ENCODE results near the gene MT2A. TPM values are rescaled to one million over a fixed set of nuclear protein-coding genes. Genes with fewer than 3 reads are reported as not detected.
A peak's percentile ranks its signal among the peaks of the same experiment; 100 is the strongest.

The MT2A gene
- total and polyA plus RNA-seq, 3 donors from 2014 or later: 20.1 to 77.1 (median 30.7) TPM

DNA sequence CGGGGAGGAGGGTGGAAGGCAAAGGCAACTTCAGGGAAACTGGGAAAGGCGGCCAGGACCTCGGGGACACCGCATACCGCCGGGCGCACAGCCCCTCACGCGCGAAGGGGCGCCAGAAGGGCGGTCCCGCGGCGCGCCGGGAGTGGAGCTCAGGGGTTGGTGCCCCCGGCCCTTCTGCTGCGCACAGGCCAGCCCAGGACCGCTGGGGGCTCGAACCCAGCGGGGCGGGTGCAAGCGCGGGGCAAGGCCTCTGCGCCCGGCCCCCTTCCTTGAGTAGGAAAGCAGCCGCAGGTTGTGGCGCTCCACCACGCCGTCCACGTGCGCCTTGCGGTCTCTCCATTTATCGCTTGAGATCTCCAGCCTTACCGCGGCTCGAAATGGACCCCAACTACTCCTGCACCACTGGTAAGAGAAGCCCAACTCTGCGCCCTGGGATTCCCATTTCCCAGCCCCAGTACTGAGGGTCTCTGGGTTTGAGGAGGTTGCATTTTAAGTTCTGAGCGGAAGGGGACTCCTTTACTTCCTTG is 27.1 kb downstream of the MT2A start:
- Histone ChIP-seq H3K9me3 (no peaks in the 10 kb centered on the region), H3K27me3 (no peaks in the 10 kb centered on the region), H3K36me3 (ENCODE audit: low read depth, missing control alignments) (no peaks in the 10 kb centered on the region), H3K27ac (no peak overlapping the region), H3K4me3 (peak overlapping the region in 1 of 2 donors; percentile 10), H3K4me1 (peaks cover 19% of the 10 kb centered on the region)
- intact Hi-C loops (cut with DNase I; ENCODE audit: low total_unique reads): no loop called here
- WGBS, 2 donors: 16 to 31% methylated on average over 6 to 40 of the region's 40 CpGs
- TF ChIP-seq POLR2A (IDR thresholded peaks at IDR 0.05): no peak
- TF ChIP-seq, protein P1, sequence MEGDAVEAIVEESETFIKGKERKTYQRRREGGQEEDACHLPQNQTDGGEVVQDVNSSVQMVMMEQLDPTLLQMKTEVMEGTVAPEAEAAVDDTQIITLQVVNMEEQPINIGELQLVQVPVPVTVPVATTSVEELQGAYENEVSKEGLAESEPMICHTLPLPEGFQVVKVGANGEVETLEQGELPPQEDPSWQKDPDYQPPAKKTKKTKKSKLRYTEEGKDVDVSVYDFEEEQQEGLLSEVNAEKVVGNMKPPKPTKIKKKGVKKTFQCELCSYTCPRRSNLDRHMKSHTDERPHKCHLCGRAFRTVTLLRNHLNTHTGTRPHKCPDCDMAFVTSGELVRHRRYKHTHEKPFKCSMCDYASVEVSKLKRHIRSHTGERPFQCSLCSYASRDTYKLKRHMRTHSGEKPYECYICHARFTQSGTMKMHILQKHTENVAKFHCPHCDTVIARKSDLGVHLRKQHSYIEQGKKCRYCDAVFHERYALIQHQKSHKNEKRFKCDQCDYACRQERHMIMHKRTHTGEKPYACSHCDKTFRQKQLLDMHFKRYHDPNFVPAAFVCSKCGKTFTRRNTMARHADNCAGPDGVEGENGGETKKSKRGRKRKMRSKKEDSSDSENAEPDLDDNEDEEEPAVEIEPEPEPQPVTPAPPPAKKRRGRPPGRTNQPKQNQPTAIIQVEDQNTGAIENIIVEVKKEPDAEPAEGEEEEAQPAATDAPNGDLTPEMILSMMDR (IDR thresholded peaks at IDR 0.05): no peak
- DNase-seq: no peak

DNA sequence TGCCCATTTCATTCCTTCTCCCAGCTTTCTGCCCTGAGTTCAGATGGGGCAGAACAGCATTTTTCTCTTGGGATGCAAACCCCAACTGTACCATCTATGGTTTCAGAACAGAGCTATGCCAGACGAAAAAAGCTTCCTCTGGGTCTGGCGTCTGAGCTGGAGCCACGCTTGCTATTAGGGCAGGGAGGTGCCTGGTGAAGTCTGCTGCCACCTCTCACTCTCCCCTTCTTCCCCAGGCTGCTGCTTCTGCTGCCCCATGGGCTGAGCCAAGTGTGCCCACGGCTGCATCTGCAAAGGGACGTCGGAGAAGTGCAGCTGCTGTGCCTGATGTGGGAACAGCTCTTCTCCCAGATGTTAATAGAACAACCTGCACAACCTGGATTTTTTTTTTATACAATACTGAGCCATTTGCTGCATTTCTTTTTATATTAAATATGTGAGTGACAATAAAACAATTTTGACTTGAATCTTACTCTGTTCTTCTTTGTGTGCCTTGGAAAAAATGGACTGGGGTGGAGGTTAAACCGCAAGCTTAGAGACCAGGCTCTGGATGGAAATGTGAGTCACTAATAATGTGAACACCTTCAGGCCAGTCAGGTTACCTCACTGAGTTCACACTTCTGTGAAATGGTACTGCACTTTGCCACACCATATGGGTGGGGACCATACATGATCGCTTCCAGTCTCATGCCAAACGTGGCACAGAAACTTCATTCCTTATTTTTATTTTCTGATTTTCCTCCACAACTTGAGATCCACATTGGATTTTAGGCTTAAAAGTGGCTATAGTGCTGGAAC is 28.4 kb downstream of the MT2A start:
- Histone ChIP-seq H3K4me1 (peaks cover 17% of the 10 kb centered on the region), H3K36me3 (ENCODE audit: low read depth, missing control alignments) (no peaks in the 10 kb centered on the region), H3K9me3 (no peaks in the 10 kb centered on the region), H3K4me3 (no peak overlapping the region), H3K27me3 (no peaks in the 10 kb centered on the region), H3K27ac (no peak overlapping the region)
- intact Hi-C loops (cut with DNase I; ENCODE audit: low total_unique reads): no loop called here
- 61 to 62% methylated on average over 9 of the region's 9 CpGs for WGBS, 2 donors
- TF ChIP-seq, protein P1 (IDR thresholded peaks at IDR 0.05): no peak
- TF ChIP-seq POLR2A (IDR thresholded peaks at IDR 0.05): no peak
- no peak for DNase-seq

DNA sequence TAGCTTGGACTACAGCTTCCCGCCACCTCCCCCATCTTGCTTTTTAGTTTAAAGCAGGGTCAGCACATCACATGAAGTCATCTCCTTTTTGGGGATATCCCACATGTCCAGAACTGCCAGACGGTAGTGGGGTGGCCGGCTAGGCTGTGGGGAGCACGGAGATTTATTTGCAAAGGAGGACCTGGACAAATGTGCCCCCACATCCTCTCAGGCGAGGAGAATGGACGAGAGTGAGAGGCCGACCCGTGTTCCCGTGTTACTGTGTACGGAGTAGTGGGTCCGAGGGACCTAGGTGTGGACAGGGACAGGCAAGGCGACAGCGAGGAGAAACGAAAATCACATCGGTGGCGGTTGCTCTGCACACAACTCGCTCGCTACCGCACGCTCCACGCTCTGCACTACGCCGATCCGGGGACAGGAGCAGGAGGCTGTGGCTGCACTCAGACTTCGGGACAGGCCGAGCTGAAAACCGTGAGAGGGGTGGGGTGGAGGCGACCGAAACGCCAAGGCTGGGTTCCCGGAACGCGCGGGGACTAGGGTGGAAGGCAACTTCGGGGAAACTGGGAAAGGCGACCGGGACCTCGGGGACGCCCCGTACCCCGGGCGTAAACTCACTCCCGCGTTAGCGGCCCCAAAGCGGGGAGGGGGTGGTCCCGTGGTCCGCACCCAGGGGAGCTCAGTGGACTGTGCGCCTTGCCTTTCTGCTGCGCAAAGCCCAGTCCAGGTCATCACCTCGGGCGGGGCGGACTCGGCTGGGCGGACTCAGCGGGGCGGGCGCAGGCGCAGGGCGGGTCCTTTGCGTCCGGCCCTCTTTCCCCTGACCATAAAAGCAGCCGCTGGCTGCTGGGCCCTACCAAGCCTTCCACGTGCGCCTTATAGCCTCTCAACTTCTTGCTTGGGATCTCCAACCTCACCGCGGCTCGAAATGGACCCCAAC is 29.7 kb downstream of the MT2A start, which contains the start of gene MT1A:
TSS of gene MT1A (plus strand) at position 853 of the 937 bp plus-strand sequence. CDS start at position 926, 73 bp downstream.
- H3K27ac ChIP-seq: peak within 1 kb of the TSS in 1 of 2 donors; percentile 28
- H3K4me1 ChIP-seq: peaks cover 14% of the 10 kb centered on the region
- intact Hi-C loops (cut with DNase I; ENCODE audit: low total_unique reads): no loop called here
- WGBS, 2 donors: 9 to 21% methylated on average over 35 to 62 of the region's 68 CpGs
- H3K27me3 ChIP-seq: no peaks in the 10 kb centered on the region
- DNase-seq: peak; percentile 83
- no peaks in the 10 kb centered on the region for H3K9me3 ChIP-seq
- TF ChIP-seq POLR2A (IDR thresholded peaks at IDR 0.05): no peak
- H3K36me3 ChIP-seq (ENCODE audit: low read depth, missing control alignments): no peaks in the 10 kb centered on the region
- peak within 1 kb of the TSS in 1 of 2 donors; percentile 47 for H3K4me3 ChIP-seq

DNA sequence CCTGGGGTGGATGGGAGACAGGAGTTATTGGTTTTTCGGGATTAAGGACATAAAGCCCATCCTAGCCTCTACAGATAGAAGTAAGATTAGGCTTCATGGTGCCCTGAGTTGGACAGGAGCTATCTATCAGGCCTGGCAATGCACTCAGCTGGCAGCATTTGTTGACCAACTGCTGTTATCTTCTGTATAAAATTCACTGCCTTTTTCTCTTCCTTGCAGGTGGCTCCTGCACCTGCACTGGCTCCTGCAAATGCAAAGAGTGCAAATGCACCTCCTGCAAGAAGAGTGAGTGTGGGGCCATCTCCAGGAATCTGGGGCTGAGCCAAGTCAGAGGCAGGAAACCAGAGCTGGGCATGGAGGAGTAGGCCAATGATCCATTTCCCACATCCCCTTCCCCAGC is 30.7 kb downstream of the MT2A start:
- TF ChIP-seq POLR2A (IDR thresholded peaks at IDR 0.05): no peak
- TF ChIP-seq, protein P1 (IDR thresholded peaks at IDR 0.05): no peak
- intact Hi-C loops (cut with DNase I; ENCODE audit: low total_unique reads): no loop called here
- Histone ChIP-seq H3K27me3 (no peaks in the 10 kb centered on the region), H3K9me3 (no peaks in the 10 kb centered on the region), H3K4me3 (no peak overlapping the region), H3K27ac (no peak overlapping the region), H3K36me3 (ENCODE audit: low read depth, missing control alignments) (no peaks in the 10 kb centered on the region), H3K4me1 (peaks cover 19% of the 10 kb centered on the region)
- WGBS, 2 donors: 44 to 63% methylated on average over 1 of the region's 1 CpG
- DNase-seq: no peak

DNA sequence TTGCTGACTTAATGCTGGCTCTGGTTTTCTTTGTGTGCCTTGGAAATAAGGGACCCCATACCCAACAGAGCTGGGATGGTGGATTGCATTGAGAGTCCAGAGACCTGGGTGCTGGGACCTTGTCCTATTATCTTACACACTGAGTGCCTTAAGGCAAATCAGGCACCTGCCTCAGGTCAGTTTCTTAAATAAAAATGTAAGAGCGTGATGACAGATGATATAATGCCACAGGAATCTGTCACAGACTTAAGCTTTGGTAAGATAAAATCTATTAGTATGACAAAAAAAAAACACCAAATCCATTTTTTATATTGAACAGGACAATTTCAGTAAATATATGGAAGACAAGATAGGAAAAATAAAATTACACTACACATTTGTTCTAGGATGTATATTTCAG is 31.7 kb downstream of the MT2A start:
- H3K36me3 ChIP-seq (ENCODE audit: low read depth, missing control alignments): no peaks in the 10 kb centered on the region
- TF ChIP-seq POLR2A (IDR thresholded peaks at IDR 0.05): no peak
- TF ChIP-seq, protein P1 (IDR thresholded peaks at IDR 0.05): no peak
- peaks cover 19% of the 10 kb centered on the region for H3K4me1 ChIP-seq
- H3K4me3 ChIP-seq: no peak overlapping the region
- 91 to 95% methylated on average over 1 of the region's 1 CpG for WGBS, 2 donors
- intact Hi-C loops (cut with DNase I; ENCODE audit: low total_unique reads): no loop called here
- no peaks in the 10 kb centered on the region for H3K27me3 ChIP-seq
- no peak for DNase-seq
- H3K9me3 ChIP-seq: no peaks in the 10 kb centered on the region
- H3K27ac ChIP-seq: no peak overlapping the region
